Kidney (tissue), 14 donors: Measurements from ENCODE around the gene COL6A3. TPM values are rescaled to one million over a fixed set of nuclear protein-coding genes. Genes with fewer than 3 reads are reported as not detected.

Experiments used
- DNase-seq, 5 donors: peaks; one replicate each; pipeline ENCODE4 v3.0.0-alpha.2; 2013 to 2020
- FAIRE-seq: peaks from 2 replicates; lab custom pipeline; 2012; peaks lifted over from hg19 to GRCh38; lab: Jason Lieb, UNC
- H3K27ac ChIP-seq, 2 donors: one replicate each; pipeline ENCODE4 v1.7.0; 2013; ENCODE audit warnings: low read depth in 2 of 2, low read length in 2 of 2, inconsistent platforms in 1 of 2
- H3K27me3 ChIP-seq: one replicate; pipeline ENCODE4 v1.7.1; 2013; ENCODE audit warnings: low read length, inconsistent platforms; ENCODE audit not compliant: control insufficient read depth, insufficient read depth
- H3K36me3 ChIP-seq, 3 donors: one replicate each; pipeline versions ENCODE4 v1.7.0 to v1.7.1; 2013; ENCODE audit warnings: low read length in 3 of 3, control low read depth in 1 of 3, inconsistent platforms in 1 of 3; ENCODE audit not compliant: insufficient read depth in 3 of 3, control insufficient read depth in 2 of 3
- H3K4me1 ChIP-seq, 3 donors: one replicate each; pipeline versions ENCODE4 v1.7.0 to v1.7.1; 2013; ENCODE audit warnings: low read length in 3 of 3, inconsistent platforms in 1 of 3, low read depth in 1 of 3; ENCODE audit not compliant: control insufficient read depth in 2 of 3, insufficient read depth in 2 of 3
- H3K4me3 ChIP-seq, 3 donors: one replicate each; pipeline versions ENCODE4 v1.7.0 to v1.8.1; 2013; ENCODE audit warnings: low read length in 3 of 3, control low read depth in 1 of 3, inconsistent platforms in 1 of 3
- H3K9ac ChIP-seq, 3 donors: one replicate each; pipeline versions ENCODE4 v1.7.0 to v1.7.1; 2013; ENCODE audit warnings: low read length in 3 of 3, control low read depth in 1 of 3, inconsistent platforms in 1 of 3
- H3K9me3 ChIP-seq, 3 donors: one replicate each; pipeline versions ENCODE4 v1.7.0 to v1.7.1; 2013; ENCODE audit warnings: low read length in 3 of 3, control low read depth in 1 of 3, inconsistent platforms in 1 of 3; ENCODE audit not compliant: control insufficient read depth in 2 of 3, insufficient read depth in 1 of 3
- intact Hi-C: fragments of 100-400 bp; cut with DNase I; formaldehyde crosslinking; loops from one replicate; pipeline ENCODE4 v1.11.1; 2022
- polyA plus RNA-seq: library from polyadenylated mRNA; stranded (reverse); fragments of 350-450 nt; fragmentation: Illumina TruSeq; extraction: RNeasy Lipid Tissue Mini Kit (QIAGEN cat#74804); gene quantifications from one replicate; pipeline ENCODE4 v1.2.3, GENCODE V29; 2014; ENCODE audit warnings: low read depth, low replicate concordance; ENCODE audit not compliant: insufficient read depth
- total RNA-seq: library from RNA; stranded (reverse); fragmentation: NEBNext Ultra II Directional; extraction: Animal tissue kit (Norgen Biotek cat#: 25700); gene quantifications from one replicate; pipeline ENCODE4 v1.2.1, GENCODE V29; 2021
- TF ChIP-seq, protein P1 (sequence below): IDR thresholded peaks from 3 replicates; pipeline ENCODE4 v1.5.1; 2012; ENCODE audit warnings: mild to moderate bottlenecking, moderate library complexity, borderline replicate concordance; ENCODE audit not compliant: insufficient read depth; ENCODE audit errors: extremely low read depth
- donor health status: control.
- donor health status: control.
- donor health status: control.
- donor health status: control.
- donor health status: control.
- donor health status: DM: yes; HTN: yes; CAD: no.
- donor health status: Normal renal cell carcinoma (clear cell type).

The COL6A3 gene
- total and polyA plus RNA-seq, 2 donors from 2014 or later: 3.8 to 59.5 TPM

DNA sequence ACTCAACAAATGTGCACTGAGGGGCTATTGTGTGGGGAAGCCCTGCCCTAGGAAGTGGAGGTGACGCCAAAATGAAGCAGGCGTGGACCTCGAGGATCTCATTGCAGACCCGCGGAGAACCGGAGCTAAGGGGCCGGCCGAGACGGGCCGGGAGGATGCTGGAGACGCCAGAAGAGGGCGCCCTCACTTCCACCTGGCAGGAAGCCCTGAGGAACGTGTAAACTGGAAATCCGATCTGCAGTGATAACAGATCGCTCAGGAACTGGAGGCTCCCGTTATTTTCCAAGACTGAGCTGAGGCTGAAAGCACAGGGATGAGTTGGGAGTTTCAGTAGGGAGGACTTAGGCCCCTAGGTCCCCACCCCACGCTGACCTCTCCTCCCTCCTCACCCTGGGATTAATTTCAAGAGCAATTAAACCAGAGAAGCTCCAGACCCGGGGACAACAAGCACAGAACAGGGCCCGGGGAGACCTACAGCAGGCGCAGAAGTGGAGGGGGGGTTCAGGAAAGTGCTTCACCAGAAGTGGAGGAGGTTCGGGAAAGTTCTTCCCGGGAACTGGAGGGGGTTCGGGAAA lies 7.7 kb upstream of the COL6A3 start:
- no peak for FAIRE-seq
- intact Hi-C loops: no loop called here

GRCh38 chr2:237418300-237418699 lies 4.3 kb upstream of the COL6A3 start:
- Histone ChIP-seq H3K4me1 (peaks cover 0 to 6% (median 0%) of the 10 kb centered on the region in 3 donors), H3K27me3 (no peaks in the 10 kb centered on the region), H3K9me3 (no peaks in the 10 kb centered on the region), H3K27ac (no peak overlapping the region), H3K9ac (no peak overlapping the region), H3K36me3 (no peaks in the 10 kb centered on the region), H3K4me3 (no peak overlapping the region)
- intact Hi-C loops: no loop called here
- no peak for FAIRE-seq
- no peak for DNase-seq
- TF ChIP-seq, protein P1, sequence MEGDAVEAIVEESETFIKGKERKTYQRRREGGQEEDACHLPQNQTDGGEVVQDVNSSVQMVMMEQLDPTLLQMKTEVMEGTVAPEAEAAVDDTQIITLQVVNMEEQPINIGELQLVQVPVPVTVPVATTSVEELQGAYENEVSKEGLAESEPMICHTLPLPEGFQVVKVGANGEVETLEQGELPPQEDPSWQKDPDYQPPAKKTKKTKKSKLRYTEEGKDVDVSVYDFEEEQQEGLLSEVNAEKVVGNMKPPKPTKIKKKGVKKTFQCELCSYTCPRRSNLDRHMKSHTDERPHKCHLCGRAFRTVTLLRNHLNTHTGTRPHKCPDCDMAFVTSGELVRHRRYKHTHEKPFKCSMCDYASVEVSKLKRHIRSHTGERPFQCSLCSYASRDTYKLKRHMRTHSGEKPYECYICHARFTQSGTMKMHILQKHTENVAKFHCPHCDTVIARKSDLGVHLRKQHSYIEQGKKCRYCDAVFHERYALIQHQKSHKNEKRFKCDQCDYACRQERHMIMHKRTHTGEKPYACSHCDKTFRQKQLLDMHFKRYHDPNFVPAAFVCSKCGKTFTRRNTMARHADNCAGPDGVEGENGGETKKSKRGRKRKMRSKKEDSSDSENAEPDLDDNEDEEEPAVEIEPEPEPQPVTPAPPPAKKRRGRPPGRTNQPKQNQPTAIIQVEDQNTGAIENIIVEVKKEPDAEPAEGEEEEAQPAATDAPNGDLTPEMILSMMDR: no peak

More for the DNA sequence above, 7.7 kb upstream of the COL6A3 start:
- H3K27me3 ChIP-seq: no peaks in the 10 kb centered on the region
- H3K9me3 ChIP-seq: no peaks in the 10 kb centered on the region
- H3K4me1 ChIP-seq: peaks cover 0 to 6% (median 0%) of the 10 kb centered on the region in 3 donors
- H3K9ac ChIP-seq: no peak overlapping the region
- TF ChIP-seq, protein P1: peak; percentile 71
- peak; percentile 88 to 94 (median 90) for DNase-seq
- no peak overlapping the region for H3K27ac ChIP-seq
- H3K4me3 ChIP-seq: no peak overlapping the region
- H3K36me3 ChIP-seq: no peaks in the 10 kb centered on the region

- intact Hi-C loops: no loop called here
- H3K4me3 ChIP-seq: peak overlapping the region; percentile 12 to 67 (median 26)
- no peaks in the 10 kb centered on the region for H3K9me3 ChIP-seq
- FAIRE-seq: no peak
- peak in 3 of 5 donors; percentile 25 to 52 (median 40) for DNase-seq
- no peaks in the 10 kb centered on the region for H3K4me1 ChIP-seq
- H3K27ac ChIP-seq: no peak overlapping the region
- H3K36me3 ChIP-seq: no peaks in the 10 kb centered on the region
- TF ChIP-seq, protein P1: no peak
- peak overlapping the region in 1 of 3 donors; percentile 89 for H3K9ac ChIP-seq
- H3K27me3 ChIP-seq: no peaks in the 10 kb centered on the region
Measured at GRCh38 chr2:237412988-237413776, 782 bp downstream of the COL6A3 start.
